HFF-Myc (cell line): Measurements from ENCODE around the gene PALLD.

Experiments
- DNase-seq: peaks from one replicate; pipeline ENCODE4 v3.0.0-alpha.2; 2011; ENCODE audit warnings: low read depth; ENCODE audit errors: extremely low read depth
- H3K4me3 ChIP-seq: replicated peaks from 2 replicates; pipeline ENCODE4 v1.5.1; 2011; ENCODE audit warnings: low read depth, mild to moderate bottlenecking, control low read depth, low read length
- TF ChIP-seq, protein P1 (sequence below): IDR thresholded peaks from 2 replicates; pipeline ENCODE4 v1.5.1; 2012; ENCODE audit warnings: mild to moderate bottlenecking, low read depth, low read length, control low read depth; ENCODE audit errors: missing control alignments

The PALLD gene

DNA sequence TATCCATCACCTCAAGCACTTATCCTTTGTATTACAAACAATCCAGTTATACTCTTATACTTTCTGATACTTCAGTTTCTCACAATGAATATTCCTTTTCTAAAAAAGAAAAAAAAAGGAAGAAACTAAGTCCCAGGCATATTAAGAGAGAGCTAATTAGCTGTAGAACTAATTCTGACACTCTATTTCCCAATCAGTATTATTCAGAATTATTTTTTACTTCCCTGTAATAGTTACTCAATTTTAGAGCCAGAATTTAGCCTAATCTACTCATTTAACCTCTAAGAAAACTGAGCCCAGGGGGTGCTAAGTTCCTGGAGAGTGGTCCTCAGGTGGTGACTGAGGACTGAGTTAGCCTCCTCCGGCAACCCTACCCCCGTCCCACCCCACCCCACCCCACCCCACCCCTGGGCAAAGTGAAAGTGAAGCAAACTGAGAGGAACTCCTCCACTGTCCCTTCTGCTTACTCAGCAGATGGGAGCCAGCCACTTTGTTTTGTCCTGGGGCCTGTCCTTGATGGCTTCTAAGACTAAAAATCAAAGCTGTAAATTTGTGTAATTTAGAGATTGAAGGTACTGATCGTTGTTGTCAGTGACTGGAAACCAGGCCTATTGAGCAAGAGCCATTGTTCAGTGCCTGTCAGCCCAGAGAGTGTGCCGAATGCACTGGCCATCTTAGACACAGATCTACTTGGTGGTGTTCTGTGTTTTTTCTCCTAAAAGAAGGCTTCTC is 351.1 kb downstream of the PALLD start:
- DNase-seq, result no peak
- TF ChIP-seq, protein P1, sequence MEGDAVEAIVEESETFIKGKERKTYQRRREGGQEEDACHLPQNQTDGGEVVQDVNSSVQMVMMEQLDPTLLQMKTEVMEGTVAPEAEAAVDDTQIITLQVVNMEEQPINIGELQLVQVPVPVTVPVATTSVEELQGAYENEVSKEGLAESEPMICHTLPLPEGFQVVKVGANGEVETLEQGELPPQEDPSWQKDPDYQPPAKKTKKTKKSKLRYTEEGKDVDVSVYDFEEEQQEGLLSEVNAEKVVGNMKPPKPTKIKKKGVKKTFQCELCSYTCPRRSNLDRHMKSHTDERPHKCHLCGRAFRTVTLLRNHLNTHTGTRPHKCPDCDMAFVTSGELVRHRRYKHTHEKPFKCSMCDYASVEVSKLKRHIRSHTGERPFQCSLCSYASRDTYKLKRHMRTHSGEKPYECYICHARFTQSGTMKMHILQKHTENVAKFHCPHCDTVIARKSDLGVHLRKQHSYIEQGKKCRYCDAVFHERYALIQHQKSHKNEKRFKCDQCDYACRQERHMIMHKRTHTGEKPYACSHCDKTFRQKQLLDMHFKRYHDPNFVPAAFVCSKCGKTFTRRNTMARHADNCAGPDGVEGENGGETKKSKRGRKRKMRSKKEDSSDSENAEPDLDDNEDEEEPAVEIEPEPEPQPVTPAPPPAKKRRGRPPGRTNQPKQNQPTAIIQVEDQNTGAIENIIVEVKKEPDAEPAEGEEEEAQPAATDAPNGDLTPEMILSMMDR, result no peak
- peak overlapping the region; percentile 21 for H3K4me3 ChIP-seq

DNA sequence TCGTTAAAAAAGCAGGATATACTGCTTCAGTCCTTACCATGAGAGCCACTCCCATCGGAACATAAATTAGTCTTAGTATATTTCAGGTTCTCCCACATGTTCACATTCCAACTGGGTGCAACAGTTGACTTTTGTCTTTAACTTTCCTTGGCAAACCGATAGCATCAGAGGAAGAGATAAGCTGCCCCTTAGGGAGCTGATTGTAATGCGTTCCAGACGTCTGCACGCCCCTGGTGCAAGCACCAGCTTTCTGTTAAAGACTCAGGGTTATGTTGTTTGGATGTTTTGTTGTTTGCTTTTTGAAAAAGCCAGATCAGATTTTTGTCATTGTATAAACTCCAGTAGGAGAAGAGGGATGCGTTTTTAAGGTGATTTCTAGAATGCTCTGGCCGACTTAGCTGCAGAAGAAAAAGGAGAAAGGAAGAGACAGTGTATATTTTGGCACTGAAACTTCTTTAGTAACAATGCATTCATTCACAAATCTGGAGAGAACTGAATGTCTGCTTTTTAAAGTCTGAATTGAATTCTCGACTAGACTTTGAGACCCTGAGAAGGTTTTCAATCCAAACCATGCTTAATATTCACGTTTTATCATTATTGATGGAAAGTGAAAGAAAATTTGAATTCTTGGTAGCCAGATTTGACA is 352.3 kb downstream of the PALLD start:
- TF ChIP-seq, protein P1, result no peak
- no peak for DNase-seq
- 0 out of 2 replicates have a peak overlapping the region, but pooled peaks have one; percentile 1 for H3K4me3 ChIP-seq

DNA sequence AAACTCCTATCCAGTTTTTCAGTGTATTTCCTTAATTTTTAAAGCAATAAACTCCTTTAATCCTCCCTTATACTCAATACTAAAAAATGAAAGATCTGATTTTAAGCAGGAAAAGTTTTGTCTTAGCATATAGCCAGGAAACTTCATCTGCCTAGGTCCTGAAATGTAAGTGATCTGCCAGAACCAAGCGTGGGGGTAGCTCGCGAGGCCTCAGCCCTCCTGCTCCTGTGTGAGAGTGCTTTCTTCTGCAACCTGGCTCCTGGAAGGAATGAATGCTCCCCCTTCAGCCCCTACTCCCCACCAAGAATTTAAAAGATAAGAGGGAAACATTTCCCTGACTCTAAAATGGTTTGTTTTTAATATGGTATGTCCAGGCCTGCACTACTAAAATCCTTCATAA is 353.1 kb downstream of the PALLD start:
- no peak for DNase-seq
- H3K4me3 ChIP-seq, result no peak overlapping the region
- TF ChIP-seq, protein P1, result no peak

DNA sequence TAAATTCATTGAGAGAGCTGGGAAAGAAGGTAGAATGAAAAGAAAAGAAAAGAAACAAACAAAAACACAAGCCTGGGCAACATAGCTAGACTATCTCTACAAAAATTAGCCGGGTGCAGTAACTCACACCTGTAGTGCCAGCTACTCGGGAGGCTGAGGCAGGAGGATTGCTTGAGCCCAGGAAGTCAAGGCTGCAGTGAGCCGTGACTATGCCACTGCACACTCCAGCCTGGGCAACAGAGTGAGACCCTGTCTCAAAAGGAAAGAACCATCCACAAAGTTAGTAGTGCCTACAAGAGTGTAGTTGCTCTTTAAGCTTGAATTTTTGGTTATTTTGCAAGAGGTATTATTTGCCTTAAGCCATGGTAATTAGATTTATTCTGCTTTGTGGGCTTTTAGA is 355.5 kb downstream of the PALLD start:
- TF ChIP-seq, protein P1, result no peak
- DNase-seq, result no peak
- H3K4me3 ChIP-seq, result no peak overlapping the region

DNA sequence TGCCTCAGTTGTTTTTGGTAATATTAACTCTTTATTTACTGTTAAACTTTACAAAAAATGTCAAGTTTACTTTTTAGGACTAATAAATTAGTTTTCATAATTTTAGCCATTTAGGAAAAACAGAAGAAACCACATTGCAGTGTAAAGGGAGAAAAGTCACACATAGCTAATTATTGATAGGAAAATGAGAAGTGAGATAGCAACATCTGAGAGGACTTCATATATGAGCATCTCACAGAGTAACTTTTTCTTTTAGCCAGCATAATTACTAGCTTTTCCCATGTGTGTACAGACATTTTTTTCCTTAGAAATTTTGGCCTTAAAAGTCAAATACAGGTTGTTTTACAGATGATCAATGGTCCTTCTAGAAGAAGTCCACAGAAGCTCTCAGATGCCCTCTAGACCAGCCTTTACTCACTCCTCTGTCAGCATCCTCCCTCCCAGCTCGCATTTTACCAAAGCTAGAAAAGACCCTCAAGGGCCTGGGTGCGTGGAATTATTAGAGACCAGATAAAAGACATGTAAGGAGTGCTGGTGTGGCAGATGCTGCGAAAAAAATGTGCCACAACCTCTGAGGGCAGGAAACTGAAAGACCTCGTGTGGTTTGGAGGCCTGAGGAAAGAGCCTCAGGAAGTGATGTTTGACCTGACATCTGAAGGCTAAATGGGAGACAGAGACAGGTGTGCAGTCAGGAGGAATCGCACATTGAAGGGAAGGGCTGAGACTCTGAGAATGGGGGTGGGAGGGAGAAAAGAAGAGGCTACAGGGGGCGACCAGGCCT is 356.3 kb downstream of the PALLD start:
- no peak for DNase-seq
- TF ChIP-seq, protein P1, result no peak
- H3K4me3 ChIP-seq, result no peak overlapping the region

DNA sequence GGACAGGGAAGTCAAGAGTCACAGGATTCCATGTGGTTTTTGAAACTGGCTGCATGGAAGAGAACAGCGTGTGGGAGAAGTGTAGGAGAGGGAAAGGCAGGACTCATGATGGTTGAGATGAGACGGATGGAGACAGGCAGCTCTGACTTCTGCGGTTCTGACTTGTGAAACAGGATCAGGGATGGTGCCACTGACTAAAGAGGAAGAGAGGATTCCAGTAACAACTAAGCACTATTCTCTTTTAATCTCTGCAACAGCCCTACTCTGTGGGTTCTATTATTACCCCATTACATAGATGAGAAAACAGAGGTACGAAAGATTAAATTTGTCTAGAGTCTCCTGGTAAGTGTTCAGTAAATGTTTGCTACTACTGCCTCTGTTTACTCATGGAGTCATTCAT is 356.9 kb downstream of the PALLD start:
- no peak for DNase-seq
- TF ChIP-seq, protein P1, result no peak
- H3K4me3 ChIP-seq, result no peak overlapping the region
